GM12873 (cell line): Measurements from ENCODE around the gene GAD1.

Experiments used
- TF ChIP-seq, protein P1 (sequence below): IDR thresholded peaks from 2 replicates; pipeline ENCODE4 v1.5.1; 2012; ENCODE audit warnings: low read depth, mild to moderate bottlenecking, moderate library complexity, low read length, control low read depth; ENCODE audit not compliant: insufficient read depth; ENCODE audit errors: missing control alignments

The GAD1 gene

DNA sequence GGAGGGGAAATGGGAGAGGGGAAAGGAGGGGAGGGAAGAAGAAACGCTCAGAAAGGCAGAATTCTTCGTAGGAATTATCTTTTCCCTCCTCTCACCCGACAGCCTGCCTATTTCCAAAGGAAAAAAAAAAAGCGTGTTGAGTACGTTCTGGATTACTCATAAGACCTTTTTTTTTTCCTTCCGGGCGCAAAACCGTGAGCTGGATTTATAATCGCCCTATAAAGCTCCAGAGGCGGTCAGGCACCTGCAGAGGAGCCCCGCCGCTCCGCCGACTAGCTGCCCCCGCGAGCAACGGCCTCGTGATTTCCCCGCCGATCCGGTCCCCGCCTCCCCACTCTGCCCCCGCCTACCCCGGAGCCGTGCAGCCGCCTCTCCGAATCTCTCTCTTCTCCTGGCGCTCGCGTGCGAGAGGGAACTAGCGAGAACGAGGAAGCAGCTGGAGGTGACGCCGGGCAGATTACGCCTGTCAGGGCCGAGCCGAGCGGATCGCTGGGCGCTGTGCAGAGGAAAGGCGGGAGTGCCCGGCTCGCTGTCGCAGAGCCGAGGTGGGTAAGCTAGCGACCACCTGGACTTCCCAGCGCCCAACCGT is at the start of gene GAD1:
Gene GAD1 (plus strand): TSS at position 384 of the 589 bp plus-strand sequence. CDS start 1,705 bp downstream, outside the sequence.
- TF ChIP-seq, protein P1, sequence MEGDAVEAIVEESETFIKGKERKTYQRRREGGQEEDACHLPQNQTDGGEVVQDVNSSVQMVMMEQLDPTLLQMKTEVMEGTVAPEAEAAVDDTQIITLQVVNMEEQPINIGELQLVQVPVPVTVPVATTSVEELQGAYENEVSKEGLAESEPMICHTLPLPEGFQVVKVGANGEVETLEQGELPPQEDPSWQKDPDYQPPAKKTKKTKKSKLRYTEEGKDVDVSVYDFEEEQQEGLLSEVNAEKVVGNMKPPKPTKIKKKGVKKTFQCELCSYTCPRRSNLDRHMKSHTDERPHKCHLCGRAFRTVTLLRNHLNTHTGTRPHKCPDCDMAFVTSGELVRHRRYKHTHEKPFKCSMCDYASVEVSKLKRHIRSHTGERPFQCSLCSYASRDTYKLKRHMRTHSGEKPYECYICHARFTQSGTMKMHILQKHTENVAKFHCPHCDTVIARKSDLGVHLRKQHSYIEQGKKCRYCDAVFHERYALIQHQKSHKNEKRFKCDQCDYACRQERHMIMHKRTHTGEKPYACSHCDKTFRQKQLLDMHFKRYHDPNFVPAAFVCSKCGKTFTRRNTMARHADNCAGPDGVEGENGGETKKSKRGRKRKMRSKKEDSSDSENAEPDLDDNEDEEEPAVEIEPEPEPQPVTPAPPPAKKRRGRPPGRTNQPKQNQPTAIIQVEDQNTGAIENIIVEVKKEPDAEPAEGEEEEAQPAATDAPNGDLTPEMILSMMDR = no peak

DNA sequence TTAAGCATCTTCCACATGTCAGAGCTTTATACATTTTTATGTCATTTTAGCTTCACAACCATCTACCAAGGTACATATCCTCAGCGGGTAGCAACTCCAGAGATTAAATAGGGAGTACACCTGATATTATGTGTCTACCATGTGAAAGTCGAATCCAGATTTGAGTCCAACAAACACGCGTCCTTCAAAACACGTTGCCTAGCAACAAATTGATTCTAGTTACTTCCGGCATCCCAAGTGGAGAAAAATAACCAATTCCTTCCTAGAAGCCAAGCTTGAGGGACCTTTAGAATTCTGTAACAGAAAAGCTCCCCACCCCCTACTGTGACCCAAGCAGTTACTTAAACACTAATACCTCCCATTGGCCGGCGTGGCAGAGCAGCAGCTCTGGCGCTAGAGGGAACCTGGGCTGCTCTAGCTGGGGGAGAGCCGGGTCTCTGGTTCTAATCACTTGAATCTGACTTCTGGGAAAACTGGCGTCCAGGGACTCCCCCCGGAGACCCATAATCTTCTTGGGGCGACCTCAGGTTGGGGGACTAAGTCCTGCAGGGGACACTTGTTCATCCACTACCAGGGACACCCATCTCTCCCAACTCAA is 46.6 kb upstream of the GAD1 start, which contains the start of gene ERICH2:
Gene ERICH2 (plus strand): TSS at position 371 of the 598 bp plus-strand sequence. CDS start 304 bp downstream, outside the sequence.
- TF ChIP-seq, protein P1 = peak; percentile 12

DNA sequence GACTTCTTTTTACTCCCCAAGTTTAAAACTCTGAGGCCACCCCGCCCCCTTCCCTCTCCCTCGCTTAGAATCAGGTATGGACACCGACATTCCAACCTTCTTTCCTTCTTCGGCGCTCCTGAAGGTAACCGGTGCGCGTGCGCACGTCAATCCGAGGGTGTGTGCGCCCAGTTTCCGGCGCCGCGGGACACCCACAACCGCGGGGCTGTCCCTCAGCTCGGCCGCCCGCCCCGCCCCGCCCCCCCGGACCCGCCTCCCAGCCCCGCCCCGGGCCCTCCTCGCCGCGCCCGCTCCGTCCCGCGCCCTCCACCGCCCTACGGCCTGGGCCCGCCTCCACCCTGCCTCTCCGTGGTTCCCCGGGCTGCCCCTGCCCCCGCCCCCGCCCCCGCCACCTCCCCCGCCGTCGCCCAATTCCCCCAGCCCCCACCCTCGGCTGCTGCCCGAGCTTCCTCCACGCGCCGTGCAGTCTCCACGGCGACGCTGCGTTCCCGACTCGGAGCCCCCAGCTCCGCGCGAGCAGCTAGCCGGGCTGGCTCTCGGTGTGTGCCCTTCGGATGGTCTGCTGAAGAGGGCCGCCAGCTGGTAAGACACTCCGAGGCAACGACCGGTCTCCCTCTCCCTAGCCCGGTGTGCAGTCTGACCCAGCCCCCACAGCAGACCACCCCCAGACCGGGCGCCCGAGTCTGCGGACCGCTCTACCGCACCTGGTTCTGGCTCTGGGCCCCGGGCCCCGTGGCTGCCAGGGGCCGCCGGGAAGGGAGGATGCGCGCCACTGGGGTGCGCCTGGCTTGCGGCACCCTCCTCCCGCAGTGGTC is 45.9 kb upstream of the GAD1 start:
- TF ChIP-seq, protein P1 = no peak

DNA sequence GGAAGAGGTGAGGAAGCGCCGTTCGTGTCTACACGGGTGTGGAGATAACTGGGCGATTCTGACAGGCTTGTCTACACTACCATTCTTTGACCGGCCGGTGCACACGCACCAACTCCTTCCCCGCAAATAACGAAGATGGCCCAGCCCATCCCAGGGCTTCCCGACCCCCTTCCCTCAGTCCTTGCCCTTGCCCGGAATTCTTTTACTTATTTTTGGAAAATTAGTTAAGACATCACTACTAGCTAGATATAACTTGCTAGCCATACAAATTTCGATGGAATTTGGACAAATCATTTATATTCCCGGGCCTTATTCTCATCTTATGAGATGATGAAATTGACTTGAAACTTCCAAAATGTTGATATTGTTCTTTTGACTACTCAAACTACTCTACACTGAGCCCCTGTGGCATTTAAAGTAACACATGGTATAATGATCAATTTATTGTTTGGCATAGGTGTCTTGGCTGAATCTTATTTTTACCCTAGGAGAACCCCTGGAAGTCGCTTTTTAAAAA is 45.2 kb upstream of the GAD1 start:
- TF ChIP-seq, protein P1 = no peak

DNA sequence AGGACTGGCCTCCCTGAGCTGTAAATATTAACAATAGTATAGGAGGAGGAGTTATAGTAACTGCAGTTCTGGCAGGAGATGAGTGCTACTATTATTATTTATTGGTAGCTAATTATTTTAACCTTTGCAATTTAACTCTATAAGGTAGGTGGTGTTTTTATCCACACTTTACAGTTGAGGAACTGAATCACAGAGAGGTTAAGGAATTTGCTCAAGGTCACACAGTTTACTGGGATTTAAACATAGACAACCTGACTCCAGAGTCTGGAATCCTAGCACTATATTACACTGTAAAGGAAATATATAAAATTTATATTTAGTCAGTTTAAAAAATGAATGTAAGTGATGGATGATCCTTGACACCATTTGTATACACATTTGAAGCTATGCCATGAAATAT is 44.4 kb upstream of the GAD1 start:
- TF ChIP-seq, protein P1 = no peak

DNA sequence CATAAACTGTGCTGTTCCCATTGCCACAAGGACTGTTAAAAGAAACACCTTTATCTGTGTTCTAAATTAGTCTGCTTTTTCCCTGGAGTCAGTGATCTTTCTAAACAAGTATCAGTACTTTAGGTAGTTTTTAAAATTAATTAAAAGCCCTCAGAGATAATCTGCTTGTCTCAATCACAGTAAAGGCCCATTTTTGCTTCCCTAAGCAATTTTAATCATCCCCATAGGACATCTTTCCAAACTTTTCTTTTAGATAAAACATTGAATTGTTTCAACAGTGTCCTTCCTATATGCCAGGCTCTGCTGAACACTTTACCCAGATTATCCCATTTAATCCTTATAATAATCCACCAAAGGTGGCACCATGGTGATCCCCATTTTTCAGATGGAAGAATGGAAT is 42.6 kb upstream of the GAD1 start:
- TF ChIP-seq, protein P1 = no peak

DNA sequence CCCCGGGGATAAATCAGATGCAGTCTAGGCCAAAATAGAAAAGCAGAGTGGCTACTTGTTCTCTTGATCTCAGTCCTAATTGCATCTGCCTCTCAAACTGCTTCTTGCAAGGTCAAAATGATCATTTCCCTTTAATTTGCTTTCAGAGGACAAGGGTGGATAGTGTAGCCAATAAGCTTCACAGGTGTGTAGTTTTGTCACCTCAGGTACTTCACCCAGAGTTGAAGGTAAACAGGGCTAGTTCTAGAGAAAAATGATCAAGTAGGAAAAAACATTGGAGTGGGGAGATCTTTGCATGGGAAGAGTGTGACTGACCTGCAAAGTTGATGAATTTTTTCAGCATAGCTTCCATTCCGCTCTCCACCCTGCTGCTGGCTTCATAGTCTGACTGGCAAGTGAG is 37.8 kb upstream of the GAD1 start:
- TF ChIP-seq, protein P1 = no peak
